ENCODE measurements around the gene MTUS2. TPM values are rescaled to one million over a fixed set of nuclear protein-coding genes. Genes with fewer than 3 reads are reported as not detected.

MTUS2 gene
- polyA plus RNA-seq, 3 donors: 0.55 to 0.90 (median 0.69) TPM

DNA sequence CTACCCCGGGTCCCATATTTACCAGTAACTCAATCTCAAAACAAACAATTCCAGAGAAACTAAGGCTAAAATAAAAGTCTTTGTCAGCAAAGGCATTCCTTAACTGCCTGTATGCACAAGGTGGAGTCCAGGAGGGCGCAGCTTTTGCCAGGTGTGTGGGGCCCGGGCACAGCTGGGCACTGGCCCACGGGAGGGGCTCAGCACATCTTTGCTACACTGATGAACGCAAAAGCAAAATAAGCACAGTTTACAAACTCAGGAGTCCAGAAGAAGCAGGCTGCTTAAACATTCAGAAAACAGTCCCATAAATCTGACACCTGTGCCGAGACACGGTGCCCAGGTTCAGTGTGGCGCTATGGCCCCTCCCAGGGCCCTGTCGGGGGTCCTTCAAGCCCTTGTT, 704.5 kb downstream of the MTUS2 start:
- no peak for DNase-seq

DNA sequence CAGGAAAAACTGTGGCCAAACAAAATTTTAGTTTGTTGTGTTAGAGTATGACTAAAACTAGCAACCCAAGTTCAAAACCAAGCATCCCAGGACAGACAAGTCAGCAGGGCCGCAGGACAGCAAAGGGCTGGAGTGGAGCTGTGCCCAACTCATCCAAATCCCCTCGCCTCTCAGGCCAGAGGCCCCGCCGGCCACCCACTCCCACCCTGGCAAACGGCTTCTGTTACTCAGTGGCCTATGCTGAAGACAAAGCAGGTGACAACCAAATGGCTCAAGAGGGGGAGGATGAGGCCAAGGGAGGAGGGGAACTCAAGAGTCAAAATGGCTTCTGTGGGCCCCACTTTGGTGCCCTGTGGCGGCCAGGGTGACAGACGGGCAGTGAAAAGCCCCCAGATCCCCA, 705.6 kb downstream of the MTUS2 start:
- no peak for DNase-seq

DNA sequence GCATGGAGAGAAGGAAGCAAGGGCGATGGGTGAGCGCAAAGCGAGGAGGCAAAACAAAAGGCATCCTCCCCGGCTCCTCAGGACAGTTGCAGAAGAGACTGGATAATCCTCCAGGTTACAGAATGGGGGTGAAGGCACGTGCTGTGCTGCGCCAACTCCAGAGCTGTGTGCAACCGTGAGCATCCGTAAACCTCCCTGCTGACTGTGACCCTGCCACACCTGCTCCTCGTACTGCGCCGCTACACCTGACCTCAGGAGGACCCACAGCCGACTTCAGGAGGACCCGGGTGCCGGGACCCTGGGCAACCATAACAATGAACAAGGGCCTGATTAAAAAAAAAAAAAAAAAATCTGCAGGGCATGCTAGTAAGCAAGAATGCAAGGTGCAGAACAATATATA, 706.6 kb downstream of the MTUS2 start:
- DNase-seq: no peak

GRCh38 chr13:29527511-29527910, 707.4 kb downstream of the MTUS2 start:
- DNase-seq: no peak

DNA sequence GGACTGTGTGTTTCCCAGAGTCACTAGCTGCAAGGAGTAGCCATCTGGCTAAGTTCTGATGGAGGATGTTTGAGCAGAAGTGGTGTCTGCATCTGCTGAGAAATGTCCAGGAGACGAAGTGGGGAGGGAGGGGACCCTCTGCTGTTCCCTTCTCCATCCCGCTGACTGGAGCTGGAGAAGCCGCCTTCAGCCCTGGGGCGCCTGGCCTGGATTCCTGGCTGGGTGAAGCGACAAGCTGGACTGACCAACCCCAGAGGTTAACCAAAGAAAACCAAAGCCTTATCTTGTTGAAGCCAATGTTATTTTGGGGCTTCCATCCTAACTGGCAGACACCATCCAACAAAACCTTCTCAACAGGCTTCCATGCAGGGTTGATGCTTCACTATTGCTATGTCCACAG, 707.8 kb downstream of the MTUS2 start:
- DNase-seq: no peak

- no peak for DNase-seq
Measured at GRCh38 chr13:29529754-29530153, 709.6 kb downstream of the MTUS2 start.

GRCh38 chr13:29530901-29531300, 710.8 kb downstream of the MTUS2 start:
- no peak for DNase-seq

GRCh38 chr13:29532116-29532515, 712.0 kb downstream of the MTUS2 start:
- DNase-seq: no peak

- no peak for DNase-seq
Measured at GRCh38 chr13:29532821-29533220, 712.7 kb downstream of the MTUS2 start.

DNA sequence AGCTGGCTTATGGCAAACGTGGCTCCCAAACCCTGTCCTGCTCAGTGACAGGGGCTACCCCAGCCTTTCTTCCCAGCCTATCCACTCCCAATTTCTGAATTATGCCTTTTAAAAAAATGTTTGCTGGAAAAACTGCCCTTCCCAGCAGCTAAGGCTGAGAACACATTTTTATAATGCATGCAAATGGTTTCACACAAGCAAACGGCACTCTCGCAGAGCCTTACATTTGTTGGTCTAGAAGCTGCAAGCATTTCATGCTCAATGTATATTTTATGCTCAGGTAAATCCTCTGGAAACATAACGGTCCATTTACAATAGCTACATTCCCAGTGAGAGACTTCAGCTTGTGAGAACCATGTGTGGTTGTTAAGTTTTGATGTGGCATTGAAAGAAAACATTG, 713.9 kb downstream of the MTUS2 start:
- DNase-seq: no peak

GRCh38 chr13:29535663-29536655, 715.8 kb downstream of the MTUS2 start:
- DNase-seq: no peak

GRCh38 chr13:29536853-29537252, 716.7 kb downstream of the MTUS2 start:
- no peak for DNase-seq

- DNase-seq: no peak
Measured at GRCh38 chr13:29537736-29538651, 717.9 kb downstream of the MTUS2 start.

DNA sequence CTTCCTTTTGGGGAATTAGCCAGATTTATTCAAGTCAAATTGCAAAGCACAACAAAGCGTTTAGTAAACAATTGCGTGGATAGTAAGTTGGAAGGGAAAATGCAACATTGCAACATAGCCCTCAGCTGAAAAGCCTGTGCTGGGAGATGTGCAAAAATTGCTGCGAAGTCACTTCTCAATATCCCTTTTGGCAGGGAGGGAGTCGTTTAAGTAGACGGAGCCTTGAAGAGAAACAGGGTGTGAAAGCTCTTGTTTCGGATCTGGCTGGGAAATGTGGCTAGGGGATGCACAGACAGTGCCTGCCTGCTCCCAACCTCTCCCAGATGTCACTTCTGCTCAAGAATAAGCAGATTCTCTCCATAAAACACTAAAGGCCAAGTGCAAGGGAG, 718.5 kb downstream of the MTUS2 start:
- DNase-seq: no peak

DNA sequence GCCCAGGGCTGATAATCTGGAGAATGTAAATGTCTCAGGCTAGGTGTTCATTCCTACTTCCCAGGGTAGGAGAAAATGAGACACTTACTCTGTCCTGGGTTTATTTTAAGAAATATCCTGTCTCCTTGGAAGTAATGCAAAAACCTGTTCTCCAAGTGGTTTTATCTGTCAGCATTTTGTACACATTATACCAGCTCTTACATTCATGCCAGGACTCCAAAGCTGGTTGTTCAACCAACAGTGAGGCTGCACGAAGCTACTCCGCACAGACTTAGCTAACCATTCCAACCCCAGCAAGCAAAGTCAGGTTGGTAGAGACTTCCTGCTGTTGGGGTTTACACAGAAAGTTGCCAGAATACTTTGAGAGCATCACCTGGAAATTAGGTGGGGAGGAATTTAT, 719.7 kb downstream of the MTUS2 start:
- no peak for DNase-seq

GRCh38 chr13:29540334-29540733, 720.2 kb downstream of the MTUS2 start:
- DNase-seq: no peak

- DNase-seq: no peak
Measured at GRCh38 chr13:29540799-29541198, 720.7 kb downstream of the MTUS2 start.

- DNase-seq: no peak
Measured at GRCh38 chr13:29541400-29541799, 721.3 kb downstream of the MTUS2 start.

GRCh38 chr13:29542381-29542780, 722.2 kb downstream of the MTUS2 start:
- no peak for DNase-seq

GRCh38 chr13:29543230-29544215, 723.4 kb downstream of the MTUS2 start:
- no peak for DNase-seq

DNA sequence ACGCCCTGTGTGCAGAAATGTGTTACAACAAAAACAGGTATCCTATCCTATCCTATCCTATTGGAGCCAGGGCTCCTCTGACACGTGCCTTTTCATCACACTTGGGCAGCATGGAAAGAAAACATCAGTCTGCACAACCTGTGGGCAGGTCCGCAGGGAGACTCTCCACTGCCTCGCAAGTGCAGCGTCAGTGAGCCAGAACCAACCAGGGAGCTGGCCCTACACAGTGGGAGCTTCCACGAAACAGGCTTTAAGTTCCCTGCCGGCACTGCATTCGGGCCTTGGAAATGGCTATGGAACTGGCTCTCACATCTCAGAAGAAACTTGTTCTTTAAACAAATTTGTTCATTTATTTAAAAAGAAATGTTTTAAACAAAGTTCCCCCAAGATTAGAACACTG, 725.8 kb downstream of the MTUS2 start:
- no peak for DNase-seq
